HG02885 (cell line): ENCODE measurements around the gene ZFHX3.

Experiments
- ATAC-seq: cut with Tn5 transposase; IDR thresholded peaks from one replicate; pipeline ENCODE4 v1.9.1; 2021; ENCODE audit warnings: mild to moderate bottlenecking; ENCODE audit not compliant: unreplicated experiment, poor library complexity

ZFHX3 gene

DNA sequence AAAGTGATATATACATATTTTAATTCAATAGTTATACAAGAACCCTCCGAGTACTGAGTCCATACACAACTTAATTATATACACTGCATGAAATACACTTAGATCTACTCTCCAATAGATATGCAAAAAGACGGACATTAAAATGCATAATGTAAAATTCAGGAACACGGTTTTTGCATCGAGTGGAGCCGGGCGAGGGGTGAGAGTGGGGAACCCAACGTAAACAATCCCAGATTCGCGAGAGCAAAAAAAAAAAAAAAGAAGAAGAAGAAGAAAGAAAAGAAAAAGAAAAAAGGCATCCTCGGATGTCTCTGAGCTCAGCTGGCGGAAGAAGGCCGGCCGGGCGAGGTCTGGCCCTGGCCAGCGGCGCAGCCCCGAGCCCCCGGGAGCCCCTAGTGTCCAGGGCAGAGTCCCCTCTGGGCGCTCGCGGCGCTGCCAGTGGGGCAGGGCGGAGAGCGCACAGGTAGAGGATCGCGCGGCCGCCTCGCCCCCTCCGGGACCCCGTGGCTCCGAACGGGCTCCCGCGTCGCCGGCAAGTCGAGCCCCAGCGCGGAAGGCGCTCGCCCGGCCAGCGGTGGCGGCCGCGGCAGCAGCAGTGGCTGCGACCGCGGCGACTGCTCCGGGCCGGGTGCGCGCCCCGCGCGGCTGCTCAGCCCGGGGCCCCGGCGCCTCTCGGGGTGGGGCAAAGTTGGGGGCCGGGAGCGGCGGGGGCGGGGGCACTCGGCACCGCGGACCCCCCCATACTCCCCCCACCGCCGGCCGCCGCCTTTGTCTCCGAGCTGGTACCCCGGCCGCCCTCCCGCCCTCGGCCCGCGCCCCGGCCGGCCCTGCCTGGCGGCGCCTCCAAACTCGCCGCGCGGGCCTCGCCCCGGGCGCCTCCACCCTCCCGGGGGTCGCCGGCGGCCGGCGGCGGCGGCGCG lies 9.6 kb upstream of the ZFHX3 start:
- peak; percentile 60 for ATAC-seq

- ATAC-seq = no peak
Measured at GRCh38 chr16:73056921-73057290, 9.0 kb upstream of the ZFHX3 start.

GRCh38 chr16:73056448-73056847 lies 8.5 kb upstream of the ZFHX3 start:
- ATAC-seq = no peak

- ATAC-seq = no peak
Measured at GRCh38 chr16:73054813-73055482, 7.0 kb upstream of the ZFHX3 start.

DNA sequence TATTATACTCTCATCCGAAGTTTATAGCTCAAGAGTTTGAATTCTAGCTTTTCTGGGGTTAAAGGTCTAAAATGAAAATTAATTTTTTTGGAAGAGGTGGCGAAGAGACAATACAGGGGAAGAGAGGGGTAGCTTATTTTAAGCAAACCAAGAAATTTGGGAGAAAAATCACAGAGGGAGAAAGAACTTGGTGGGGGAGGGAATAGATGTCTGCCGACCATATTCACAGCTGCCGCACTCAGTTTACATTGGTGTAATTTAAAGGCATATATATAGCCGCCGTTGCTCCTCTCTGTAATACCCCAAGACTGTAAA lies 6.5 kb upstream of the ZFHX3 start:
- ATAC-seq = no peak

DNA sequence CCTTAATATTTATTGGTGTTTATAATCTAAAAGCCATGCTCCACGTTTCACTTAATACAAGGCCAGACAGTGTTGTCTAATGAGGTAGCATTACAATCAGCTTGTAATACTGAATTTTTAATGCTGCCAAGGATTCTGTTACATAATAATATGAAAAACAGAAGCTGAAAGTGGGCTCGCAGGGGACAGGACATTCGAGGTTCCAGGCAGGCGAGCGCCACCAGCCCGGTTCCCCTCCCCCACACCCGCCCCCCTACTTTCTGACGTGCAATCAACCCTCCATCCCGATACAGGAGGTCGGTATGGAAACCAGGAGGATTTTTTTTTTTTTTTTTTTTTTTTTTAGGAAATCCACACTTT lies 6.2 kb upstream of the ZFHX3 start:
- ATAC-seq = no peak

- no peak for ATAC-seq
Measured at GRCh38 chr16:73053364-73054124, 5.6 kb upstream of the ZFHX3 start.

GRCh38 chr16:73053038-73053363 lies 5.1 kb upstream of the ZFHX3 start:
- ATAC-seq = no peak

GRCh38 chr16:73052576-73052975 lies 4.6 kb upstream of the ZFHX3 start:
- ATAC-seq = no peak

- no peak for ATAC-seq
Measured at GRCh38 chr16:73051961-73052360, 4.0 kb upstream of the ZFHX3 start.

- ATAC-seq = no peak
Measured at GRCh38 chr16:73051226-73051625, 3.3 kb upstream of the ZFHX3 start.

DNA sequence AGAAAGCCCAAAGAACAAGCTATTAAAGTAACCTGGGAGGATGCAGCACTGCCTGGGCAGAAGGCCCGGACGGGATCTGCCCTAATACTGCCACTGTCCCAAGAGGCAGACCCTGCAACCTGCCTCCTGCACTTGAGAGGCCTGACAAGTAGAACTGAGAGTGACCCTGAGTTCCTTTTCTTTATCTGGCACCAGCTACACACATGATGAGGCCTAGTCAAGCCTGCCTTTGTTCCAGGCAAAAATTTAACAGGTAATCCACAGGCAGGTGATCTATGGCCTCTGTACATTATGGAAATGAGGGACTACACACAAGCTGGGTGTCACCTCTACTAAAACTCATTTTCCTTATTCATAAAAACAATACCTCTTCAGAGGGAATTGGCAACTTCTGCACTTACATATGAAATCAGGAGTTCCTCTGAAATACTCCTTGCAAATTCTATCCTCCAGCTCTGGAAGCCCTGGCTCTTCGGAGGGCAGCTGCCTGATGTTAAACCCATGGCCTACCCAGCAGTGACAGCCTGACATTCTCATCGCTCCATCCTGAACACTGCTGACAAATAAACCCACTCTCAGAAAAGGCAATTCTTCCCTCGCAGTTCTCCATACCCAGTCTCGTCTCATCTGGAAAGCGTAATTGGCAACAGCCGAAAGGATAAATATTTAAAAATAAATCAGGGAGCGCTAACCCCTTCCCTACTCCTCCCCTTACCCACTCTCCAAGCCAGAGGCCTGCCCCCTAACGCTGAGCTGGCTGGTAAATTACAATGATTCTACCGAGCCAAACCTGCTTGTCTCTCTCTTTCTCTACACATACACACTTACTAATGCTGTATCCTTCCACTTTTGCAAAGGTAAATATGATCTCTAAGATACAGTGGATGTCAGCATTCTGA lies 2.5 kb upstream of the ZFHX3 start:
- ATAC-seq = no peak

DNA sequence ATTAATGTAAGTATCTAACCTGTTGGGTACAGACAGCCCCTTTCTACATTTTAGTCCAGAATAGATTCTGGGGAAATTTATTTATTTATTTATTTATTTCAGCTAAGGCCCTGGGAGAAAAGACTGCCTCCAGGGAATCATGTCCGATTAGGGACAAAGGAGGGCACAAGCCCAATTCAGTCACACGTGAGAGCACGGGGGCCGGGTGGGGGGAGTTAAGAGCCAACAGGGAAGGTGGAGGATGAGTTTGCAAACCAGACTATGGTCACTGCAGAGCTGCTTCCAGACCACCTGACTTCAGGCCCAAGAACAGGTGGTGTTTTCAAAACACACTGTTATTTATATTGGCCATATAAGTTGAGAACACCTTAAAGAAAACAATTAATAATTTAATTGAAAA lies 1.6 kb upstream of the ZFHX3 start:
- no peak for ATAC-seq

DNA sequence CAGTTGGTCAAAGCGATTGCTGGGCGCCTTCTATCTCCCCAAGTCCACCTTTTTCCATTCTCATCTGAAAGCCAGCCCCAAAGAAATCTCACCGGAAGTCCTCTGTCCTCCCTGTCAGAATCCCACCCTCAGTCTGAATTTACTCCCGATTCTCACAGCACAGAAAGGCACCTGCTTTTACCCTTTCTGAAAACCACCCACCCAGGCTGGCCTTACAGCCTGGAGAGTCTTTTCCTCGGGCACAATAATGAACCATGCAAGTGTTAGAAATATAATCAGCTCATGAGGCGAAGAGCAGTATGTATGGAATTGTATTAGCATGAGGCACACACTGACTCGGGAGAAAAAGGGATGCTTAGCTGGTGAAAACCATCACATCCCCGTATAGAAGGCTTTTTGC lies 1.2 kb upstream of the ZFHX3 start:
- ATAC-seq = no peak

DNA sequence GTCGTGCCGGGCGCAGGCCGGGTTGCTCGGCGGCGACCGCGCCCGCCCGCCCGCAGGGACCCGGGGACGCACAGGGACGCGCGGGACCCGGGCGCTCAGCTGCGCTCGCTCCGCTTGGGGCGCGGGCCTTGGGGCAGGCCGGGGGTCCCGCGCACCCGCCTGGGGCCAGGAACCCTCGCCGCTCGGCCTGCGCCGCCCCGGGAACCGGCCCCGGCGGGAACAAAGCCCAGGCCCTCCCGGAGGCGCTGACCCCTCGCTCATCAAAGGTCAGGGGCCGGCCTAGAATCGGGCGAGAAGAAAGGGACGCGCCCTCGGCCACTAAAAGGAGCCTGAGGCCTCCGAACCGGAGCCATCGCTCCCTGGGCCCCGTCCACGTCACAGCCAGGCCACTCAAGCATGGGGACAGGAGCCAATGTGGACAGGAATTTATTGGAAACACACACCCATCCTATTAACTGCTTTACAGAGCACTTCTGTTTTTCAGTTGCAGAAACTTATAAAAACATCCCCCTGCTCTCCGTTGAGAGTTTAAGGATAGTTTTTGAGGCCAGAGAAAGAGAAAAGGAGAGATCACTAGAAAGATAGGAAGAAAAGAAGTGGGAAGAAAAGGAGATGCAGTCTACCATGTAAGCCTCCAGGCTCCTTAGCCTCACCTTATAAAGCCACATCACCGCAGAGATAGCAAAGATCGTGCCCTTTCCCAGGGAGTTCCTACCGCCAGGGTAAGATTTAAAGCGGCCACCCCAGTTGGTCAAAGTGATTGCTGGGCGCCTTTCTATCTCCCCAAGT lies 558 bp upstream of the ZFHX3 start:
- ATAC-seq = peak; percentile 13

- ATAC-seq = no peak
Measured at GRCh38 chr16:73047221-73047535, 750 bp downstream of the ZFHX3 start.

- no peak for ATAC-seq
Measured at GRCh38 chr16:73046849-73047214, 1.1 kb downstream of the ZFHX3 start.

DNA sequence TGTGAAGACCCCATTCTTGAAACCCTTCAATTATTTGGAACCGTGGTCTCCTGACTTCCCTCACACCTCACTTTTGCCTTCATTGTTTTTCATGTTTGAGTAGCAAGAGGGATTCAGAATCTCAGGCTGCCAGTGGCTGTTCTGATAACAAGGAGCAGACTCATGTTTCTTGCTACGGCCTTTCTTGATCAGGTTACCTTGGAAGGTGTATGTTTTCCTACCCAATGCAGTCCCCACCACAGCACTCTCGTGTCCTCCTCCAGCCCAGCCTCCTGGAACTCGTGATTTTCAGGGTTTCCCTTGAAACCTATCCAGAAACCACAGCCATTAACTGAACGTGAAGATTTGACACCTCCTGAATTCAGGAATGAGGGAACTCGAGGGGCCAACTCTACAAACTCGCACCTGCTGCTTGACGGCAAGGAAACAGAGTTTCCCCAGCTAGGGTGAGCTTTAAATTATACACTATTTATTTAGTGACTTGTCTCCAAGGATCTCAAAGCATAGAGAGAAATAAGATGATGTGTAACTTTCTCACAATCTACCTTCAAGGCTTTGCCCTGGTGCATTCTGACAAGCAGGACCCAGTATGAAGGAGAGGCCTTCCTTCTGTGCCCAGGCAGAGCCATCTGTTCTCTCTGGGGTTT lies 1.6 kb downstream of the ZFHX3 start:
- no peak for ATAC-seq

DNA sequence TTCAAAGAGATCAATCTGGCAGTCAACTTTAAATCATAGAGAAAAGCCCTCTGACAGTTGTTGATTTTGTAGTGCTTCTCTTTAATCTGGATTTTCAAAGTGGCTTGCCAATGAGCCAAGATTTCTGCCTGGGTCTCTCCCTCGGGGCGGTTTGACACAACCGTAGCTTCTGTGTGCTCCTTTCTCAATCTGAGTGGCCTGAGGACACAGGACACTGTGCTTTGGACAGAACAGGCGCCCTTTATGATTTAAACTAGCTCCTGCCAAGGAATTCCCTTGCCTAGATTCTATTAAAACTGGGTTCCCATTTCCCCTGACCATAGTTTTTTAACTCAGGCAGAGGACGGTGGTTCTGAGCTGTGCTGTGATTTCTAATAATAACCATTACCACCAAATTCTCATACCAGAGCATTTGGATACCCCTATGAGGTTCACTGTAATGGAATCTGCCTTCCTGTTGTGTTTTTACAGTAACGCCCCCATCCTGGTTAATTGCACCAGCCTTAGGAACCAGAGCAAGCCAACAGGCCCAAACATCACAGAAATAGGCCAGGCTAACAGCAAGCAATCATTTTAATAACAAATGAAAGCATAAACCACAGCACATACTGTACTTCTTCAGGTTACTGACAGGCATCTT lies 4.0 kb downstream of the ZFHX3 start:
- ATAC-seq = no peak
